ENCODE measurements around the gene PRR20D.

DNA sequence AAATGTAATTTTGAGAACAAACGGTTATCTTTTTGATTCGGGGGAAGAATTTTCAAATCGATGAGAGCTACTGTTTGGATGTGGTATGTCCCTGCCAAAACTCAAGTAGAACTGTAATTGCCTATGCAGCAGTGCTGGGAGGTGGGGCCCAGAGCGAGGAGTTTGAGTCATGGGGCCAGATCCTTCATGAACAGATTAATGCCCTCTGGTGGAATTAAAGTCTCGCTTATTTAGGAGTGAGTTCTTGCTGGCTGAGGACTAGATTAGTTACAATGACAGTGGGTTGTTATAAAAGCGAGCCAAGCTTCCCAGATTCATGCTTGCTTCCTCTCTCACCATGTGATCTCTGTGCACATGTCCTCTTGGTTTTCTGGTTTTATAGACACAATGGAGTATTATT, 31.5 kb upstream of the PRR20D start:
- TF ChIP-seq, protein P1, sequence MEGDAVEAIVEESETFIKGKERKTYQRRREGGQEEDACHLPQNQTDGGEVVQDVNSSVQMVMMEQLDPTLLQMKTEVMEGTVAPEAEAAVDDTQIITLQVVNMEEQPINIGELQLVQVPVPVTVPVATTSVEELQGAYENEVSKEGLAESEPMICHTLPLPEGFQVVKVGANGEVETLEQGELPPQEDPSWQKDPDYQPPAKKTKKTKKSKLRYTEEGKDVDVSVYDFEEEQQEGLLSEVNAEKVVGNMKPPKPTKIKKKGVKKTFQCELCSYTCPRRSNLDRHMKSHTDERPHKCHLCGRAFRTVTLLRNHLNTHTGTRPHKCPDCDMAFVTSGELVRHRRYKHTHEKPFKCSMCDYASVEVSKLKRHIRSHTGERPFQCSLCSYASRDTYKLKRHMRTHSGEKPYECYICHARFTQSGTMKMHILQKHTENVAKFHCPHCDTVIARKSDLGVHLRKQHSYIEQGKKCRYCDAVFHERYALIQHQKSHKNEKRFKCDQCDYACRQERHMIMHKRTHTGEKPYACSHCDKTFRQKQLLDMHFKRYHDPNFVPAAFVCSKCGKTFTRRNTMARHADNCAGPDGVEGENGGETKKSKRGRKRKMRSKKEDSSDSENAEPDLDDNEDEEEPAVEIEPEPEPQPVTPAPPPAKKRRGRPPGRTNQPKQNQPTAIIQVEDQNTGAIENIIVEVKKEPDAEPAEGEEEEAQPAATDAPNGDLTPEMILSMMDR (conservative IDR thresholded peaks at IDR 0.05) = peak; percentile 19; the same call in 1 of the 2 replicates
- no peak for TF ChIP-seq ZFX (IDR thresholded peaks at IDR 0.05)
